NCI-H226 (cell line): ENCODE measurements around the gene CLDN1.
A peak's percentile ranks its signal among the peaks of the same experiment; 100 is the strongest.

ENCODE experiments used
- DNase-seq: peaks from one replicate; pipeline ENCODE4 v3.0.0-alpha.2; 2015

Gene CLDN1

GRCh38 chr3:190321789-190322603 lies at the start of gene CLDN1:
Gene CLDN1 (minus strand): TSS chr3:190322446. CDS start chr3:190322206, 240 bp downstream.
- peak; percentile 67 for DNase-seq

GRCh38 chr3:190371152-190371551 lies 48.9 kb upstream of the CLDN1 start:
- DNase-seq: no peak

- no peak for DNase-seq
Measured at GRCh38 chr3:190370369-190370768, 48.1 kb upstream of the CLDN1 start.

- no peak for DNase-seq
Measured at GRCh38 chr3:190369668-190370295, 47.5 kb upstream of the CLDN1 start.

GRCh38 chr3:190368881-190369280 lies 46.6 kb upstream of the CLDN1 start:
- DNase-seq: no peak

- DNase-seq: peak; percentile 63
Measured at GRCh38 chr3:190366133-190366532, 43.9 kb upstream of the CLDN1 start.

- no peak for DNase-seq
Measured at GRCh38 chr3:190362258-190362657, 40.0 kb upstream of the CLDN1 start.

GRCh38 chr3:190361791-190362190 lies 39.5 kb upstream of the CLDN1 start:
- no peak for DNase-seq

GRCh38 chr3:190360228-190360627 lies 38.0 kb upstream of the CLDN1 start:
- DNase-seq: peak; percentile 28

GRCh38 chr3:190359813-190360212 lies 37.6 kb upstream of the CLDN1 start:
- no peak for DNase-seq

- no peak for DNase-seq
Measured at GRCh38 chr3:190357468-190357867, 35.2 kb upstream of the CLDN1 start.

GRCh38 chr3:190356246-190356645 lies 34.0 kb upstream of the CLDN1 start:
- no peak for DNase-seq

- DNase-seq: no peak
Measured at GRCh38 chr3:190352861-190353457, 30.7 kb upstream of the CLDN1 start.

GRCh38 chr3:190346541-190346940 lies 24.3 kb upstream of the CLDN1 start:
- no peak for DNase-seq

- no peak for DNase-seq
Measured at GRCh38 chr3:190345878-190346277, 23.6 kb upstream of the CLDN1 start.

GRCh38 chr3:190345027-190345821 lies 23.0 kb upstream of the CLDN1 start:
- peak; percentile 99 for DNase-seq

- DNase-seq: no peak
Measured at GRCh38 chr3:190340071-190340470, 17.8 kb upstream of the CLDN1 start.

GRCh38 chr3:190339130-190339529 lies 16.9 kb upstream of the CLDN1 start:
- DNase-seq: peak; percentile 41

GRCh38 chr3:190338717-190339116 lies 16.5 kb upstream of the CLDN1 start:
- peak; percentile 77 for DNase-seq

- no peak for DNase-seq
Measured at GRCh38 chr3:190337301-190337700, 15.1 kb upstream of the CLDN1 start.

- DNase-seq: no peak
Measured at GRCh38 chr3:190336516-190337189, 14.4 kb upstream of the CLDN1 start.

- DNase-seq: no peak
Measured at GRCh38 chr3:190333961-190334360, 11.7 kb upstream of the CLDN1 start.
